A375 (cell line): Measurements from ENCODE around the gene CDC123. TPM values are rescaled to one million over a fixed set of nuclear protein-coding genes. Genes with fewer than 3 reads are reported as not detected.

Experiments used
- total RNA-seq: library from RNA; depleted of rRNA; stranded (reverse); fragments of >200 nt; shearing (Covaris generic); gene quantifications from 2 replicates; pipeline ENCODE4 v1.2.3, GENCODE V29; 2014; rRNA removed

Gene CDC123, protein sequence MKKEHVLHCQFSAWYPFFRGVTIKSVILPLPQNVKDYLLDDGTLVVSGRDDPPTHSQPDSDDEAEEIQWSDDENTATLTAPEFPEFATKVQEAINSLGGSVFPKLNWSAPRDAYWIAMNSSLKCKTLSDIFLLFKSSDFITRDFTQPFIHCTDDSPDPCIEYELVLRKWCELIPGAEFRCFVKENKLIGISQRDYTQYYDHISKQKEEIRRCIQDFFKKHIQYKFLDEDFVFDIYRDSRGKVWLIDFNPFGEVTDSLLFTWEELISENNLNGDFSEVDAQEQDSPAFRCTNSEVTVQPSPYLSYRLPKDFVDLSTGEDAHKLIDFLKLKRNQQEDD
- total RNA-seq = 128 and 129 TPM in 2 replicates

DNA sequence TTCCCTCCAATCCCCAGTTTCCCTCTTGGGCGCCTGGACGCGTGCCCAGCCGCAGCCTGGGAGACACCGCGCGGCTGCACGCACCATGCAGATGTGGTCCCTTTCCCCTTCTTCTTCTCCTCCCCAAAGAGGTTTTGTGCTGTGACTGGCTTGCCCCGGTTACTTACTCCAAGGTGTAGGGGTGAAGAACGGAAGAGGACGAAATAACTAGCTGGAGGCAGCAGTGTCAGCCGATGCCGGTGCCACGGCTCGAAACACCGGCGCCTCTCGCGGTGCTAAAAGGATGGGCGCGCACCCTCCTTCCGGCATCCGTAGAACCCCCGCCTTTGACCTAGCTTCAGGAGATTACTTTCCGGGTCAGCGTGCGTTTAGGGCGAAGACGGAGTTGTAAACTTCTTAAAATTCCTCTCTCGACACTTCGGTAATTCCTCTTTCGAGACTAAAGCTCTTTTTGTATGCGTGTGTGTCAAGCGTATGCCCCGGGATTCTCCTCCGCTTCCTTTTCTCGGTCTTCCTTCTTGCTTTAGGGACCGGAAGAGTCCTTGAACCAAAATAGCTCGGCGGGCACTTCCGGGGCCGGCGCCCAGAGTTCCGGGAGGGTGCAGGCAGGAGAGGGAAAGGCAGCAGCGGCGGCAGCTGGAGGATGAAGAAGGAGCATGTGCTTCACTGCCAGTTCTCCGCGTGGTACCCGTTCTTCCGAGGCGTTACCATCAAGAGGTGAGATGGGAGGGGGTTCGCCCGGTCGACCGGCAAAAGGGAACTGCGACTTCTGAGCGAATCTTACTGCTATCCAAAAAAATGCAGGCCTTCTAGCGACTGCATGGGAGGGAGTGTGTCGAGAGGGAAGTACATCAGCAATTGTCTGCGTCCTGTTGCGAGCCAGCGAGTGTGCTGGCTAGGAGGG, at the start of gene CDC123, which contains the start of gene NUDT5:
CDC123 (plus strand) TSS at position 586 of the 904 bp plus-strand sequence; CDS start at position 644, 58 bp downstream.
NUDT5 (minus strand) TSS at position 289 of the 904 bp plus-strand sequence. CDS start 9,600 bp downstream, outside the sequence.

Other genes starting within 250 kb of the CDC123 start
- gene UPF2, start 153.4 kb upstream of the CDC123 start, total RNA-seq = 10.3 and 10.9 TPM in 2 replicates
- 20.0 and 20.6 TPM in 2 replicates for gene DHTKD1, start 127.2 kb upstream of the CDC123 start, total RNA-seq
- 2.5 and 5.4 TPM in 2 replicates for gene SEC61A2, start 66.5 kb upstream of the CDC123 start, total RNA-seq
- gene NUDT5, start 297 bp upstream of the CDC123 start, total RNA-seq = 46.3 and 57.6 TPM in 2 replicates
- gene CAMK1D, start 153.4 kb downstream of the CDC123 start, total RNA-seq = 0.57 and 1.2 TPM in 2 replicates